ENCODE data around the gene UBR1. TPM values are rescaled to one million over a fixed set of nuclear protein-coding genes. Genes with fewer than 3 reads are reported as not detected.
A peak's percentile ranks its signal among the peaks of the same experiment; 100 is the strongest.

UBR1 gene
- total RNA-seq, 1 experiment from 2014 or later, result 18.9 TPM

DNA sequence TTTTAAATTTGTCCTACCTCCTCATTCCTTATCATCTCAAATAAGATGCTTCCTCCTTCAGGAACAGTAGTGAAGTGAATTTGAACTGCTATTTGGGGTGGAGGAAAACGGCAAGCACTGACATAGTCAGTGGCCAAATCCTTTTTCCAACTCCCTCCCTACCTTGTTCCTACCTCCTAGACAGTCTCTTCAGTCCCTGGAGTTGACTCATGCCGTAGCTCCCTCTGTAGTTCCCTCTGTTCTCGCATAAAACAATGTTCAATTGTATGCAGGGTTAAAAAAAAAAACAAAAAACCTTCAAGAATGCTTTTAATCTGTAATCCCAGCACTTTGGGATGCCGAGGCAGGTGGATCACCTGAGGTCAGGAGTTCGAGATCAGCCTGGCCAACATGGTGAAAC is 1.4 kb downstream of the UBR1 start:
- DNase-seq (ENCODE audit: low spot score) (no peak), ATAC-seq (no peak)
- Mint-ChIP-seq H3K4me3 (peak overlapping the region; percentile 52), H3K27me3 (ENCODE audit: low read depth) (peaks cover 10% of the 10 kb centered on the region), H3K9me3 (no peaks in the 10 kb centered on the region), H3K36me3 (peaks cover 24% of the 10 kb centered on the region), H3K27ac (no peak overlapping the region), H3K4me1 (peaks cover 11% of the 10 kb centered on the region)
- ChIA-PET CTCF (interaction anchor here (0.6 to 1.5 kb wide), 2 partner anchors 100 to 173 kb away, joined by 3 read pairs; no protein-coding TSS in a partner anchor), POLR2A (interaction anchor here (0.6 kb wide), 1 partner anchor 130 kb away, joined by 4 read pairs; no protein-coding TSS in a partner anchor)
- TF ChIP-seq, protein P1, sequence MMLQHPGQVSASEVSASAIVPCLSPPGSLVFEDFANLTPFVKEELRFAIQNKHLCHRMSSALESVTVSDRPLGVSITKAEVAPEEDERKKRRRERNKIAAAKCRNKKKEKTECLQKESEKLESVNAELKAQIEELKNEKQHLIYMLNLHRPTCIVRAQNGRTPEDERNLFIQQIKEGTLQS (CRISPR knock-in tag; conservative IDR thresholded peaks at IDR 0.05), result no peak
- no peak for TF ChIP-seq ZNF317 (CRISPR knock-in tag; IDR thresholded peaks at IDR 0.05; ENCODE audit: borderline replicate concordance, low read depth)
- TF ChIP-seq, protein P2, sequence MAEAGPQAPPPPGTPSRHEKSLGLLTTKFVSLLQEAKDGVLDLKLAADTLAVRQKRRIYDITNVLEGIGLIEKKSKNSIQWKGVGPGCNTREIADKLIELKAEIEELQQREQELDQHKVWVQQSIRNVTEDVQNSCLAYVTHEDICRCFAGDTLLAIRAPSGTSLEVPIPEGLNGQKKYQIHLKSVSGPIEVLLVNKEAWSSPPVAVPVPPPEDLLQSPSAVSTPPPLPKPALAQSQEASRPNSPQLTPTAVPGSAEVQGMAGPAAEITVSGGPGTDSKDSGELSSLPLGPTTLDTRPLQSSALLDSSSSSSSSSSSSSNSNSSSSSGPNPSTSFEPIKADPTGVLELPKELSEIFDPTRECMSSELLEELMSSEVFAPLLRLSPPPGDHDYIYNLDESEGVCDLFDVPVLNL (CRISPR knock-in tag; IDR thresholded peaks at IDR 0.05; ENCODE audit: borderline replicate concordance, low read depth), result no peak
- TF ChIP-seq ZNF219 (CRISPR knock-in tag; IDR thresholded peaks at IDR 0.05; ENCODE audit: borderline replicate concordance), result no peak
- TF ChIP-seq, protein P3, sequence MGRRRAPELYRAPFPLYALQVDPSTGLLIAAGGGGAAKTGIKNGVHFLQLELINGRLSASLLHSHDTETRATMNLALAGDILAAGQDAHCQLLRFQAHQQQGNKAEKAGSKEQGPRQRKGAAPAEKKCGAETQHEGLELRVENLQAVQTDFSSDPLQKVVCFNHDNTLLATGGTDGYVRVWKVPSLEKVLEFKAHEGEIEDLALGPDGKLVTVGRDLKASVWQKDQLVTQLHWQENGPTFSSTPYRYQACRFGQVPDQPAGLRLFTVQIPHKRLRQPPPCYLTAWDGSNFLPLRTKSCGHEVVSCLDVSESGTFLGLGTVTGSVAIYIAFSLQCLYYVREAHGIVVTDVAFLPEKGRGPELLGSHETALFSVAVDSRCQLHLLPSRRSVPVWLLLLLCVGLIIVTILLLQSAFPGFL (CRISPR knock-in tag; IDR thresholded peaks at IDR 0.05; ENCODE audit: borderline replicate concordance), result no peak
- TF ChIP-seq, protein P4, sequence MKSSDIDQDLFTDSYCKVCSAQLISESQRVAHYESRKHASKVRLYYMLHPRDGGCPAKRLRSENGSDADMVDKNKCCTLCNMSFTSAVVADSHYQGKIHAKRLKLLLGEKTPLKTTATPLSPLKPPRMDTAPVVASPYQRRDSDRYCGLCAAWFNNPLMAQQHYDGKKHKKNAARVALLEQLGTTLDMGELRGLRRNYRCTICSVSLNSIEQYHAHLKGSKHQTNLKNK (CRISPR knock-in tag; IDR thresholded peaks at IDR 0.05), result no peak
- TF ChIP-seq, protein P5, sequence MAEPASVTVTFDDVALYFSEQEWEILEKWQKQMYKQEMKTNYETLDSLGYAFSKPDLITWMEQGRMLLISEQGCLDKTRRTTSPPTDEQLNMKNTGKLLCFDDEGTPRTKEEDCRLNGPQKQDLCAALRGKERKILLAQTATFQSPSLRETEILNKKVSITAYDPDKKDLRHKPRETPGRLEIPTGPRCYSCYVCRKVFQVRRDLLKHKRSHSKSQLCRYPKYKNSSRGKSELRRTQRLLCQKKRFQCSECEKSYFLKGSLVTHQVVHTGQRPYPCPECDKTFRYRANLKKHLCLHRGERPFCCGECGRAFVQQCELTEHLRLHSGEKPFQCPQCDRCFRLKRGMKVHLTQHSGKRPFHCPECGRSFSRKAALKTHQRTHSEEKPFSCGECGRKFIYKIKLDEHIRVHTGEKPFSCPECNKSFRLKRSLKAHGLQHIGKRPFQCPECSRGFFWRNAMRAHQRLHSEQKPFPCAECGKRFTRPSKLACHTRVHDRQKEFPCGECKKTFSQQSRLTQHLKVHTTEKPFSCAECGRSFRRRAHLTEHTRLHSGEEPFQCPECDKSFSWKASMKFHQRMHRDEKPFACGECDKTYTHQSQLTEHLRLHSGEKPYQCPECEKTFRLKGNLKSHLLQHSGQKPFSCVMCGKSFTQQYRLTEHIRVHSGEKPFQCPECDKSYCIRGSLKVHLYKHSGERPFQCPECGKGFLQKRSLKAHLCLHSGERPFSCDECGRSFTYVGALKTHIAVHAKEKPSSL (CRISPR knock-in tag; conservative IDR thresholded peaks at IDR 0.05), result no peak
- TF ChIP-seq OVOL2 (CRISPR knock-in tag; IDR thresholded peaks at IDR 0.05; ENCODE audit: borderline replicate concordance), result no peak
- TF ChIP-seq, protein P6, sequence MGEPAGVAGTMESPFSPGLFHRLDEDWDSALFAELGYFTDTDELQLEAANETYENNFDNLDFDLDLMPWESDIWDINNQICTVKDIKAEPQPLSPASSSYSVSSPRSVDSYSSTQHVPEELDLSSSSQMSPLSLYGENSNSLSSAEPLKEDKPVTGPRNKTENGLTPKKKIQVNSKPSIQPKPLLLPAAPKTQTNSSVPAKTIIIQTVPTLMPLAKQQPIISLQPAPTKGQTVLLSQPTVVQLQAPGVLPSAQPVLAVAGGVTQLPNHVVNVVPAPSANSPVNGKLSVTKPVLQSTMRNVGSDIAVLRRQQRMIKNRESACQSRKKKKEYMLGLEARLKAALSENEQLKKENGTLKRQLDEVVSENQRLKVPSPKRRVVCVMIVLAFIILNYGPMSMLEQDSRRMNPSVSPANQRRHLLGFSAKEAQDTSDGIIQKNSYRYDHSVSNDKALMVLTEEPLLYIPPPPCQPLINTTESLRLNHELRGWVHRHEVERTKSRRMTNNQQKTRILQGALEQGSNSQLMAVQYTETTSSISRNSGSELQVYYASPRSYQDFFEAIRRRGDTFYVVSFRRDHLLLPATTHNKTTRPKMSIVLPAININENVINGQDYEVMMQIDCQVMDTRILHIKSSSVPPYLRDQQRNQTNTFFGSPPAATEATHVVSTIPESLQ (CRISPR knock-in tag; IDR thresholded peaks at IDR 0.05), result no peak

DNA sequence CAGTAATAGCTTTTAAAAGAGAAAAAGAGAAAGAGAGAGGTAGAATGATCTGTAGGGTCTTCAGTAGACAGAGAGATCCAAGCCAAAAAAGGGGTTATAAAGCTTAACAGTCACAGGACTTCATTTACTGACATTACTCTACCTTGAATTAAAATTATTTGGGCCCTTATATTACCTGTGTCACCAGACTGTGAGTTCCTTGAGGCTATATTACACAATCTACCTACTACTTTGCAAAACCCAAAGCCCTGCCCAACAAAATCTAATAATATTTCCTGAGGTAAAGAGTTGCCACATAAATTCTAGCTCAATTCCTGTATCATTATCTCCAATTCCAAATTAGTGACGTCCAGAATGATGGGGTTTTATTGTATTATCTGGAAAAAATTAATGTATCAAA is 1.9 kb downstream of the UBR1 start:
- H3K36me3 Mint-ChIP-seq, result peaks cover 24% of the 10 kb centered on the region
- H3K9me3 Mint-ChIP-seq, result no peaks in the 10 kb centered on the region
- DNase-seq (ENCODE audit: low spot score), result no peak
- ChIA-PET CTCF (no interaction called here), POLR2A (no interaction called here)
- H3K27me3 Mint-ChIP-seq (ENCODE audit: low read depth), result peaks cover 7% of the 10 kb centered on the region
- H3K4me1 Mint-ChIP-seq, result peaks cover 11% of the 10 kb centered on the region
- peak overlapping the region; percentile 17; the same call in 1 of the 2 replicates for H3K4me3 Mint-ChIP-seq
- ATAC-seq, result no peak
- H3K27ac Mint-ChIP-seq, result no peak overlapping the region
- TF ChIP-seq, protein P5 (CRISPR knock-in tag; conservative IDR thresholded peaks at IDR 0.05), result no peak
- TF ChIP-seq OVOL2 (CRISPR knock-in tag; IDR thresholded peaks at IDR 0.05; ENCODE audit: borderline replicate concordance) (no peak), CREM (CRISPR knock-in tag; IDR thresholded peaks at IDR 0.05) (no peak), GTF2I (CRISPR knock-in tag; conservative IDR thresholded peaks at IDR 0.05) (no peak), MYBL2 (CRISPR knock-in tag; IDR thresholded peaks at IDR 0.05) (no peak), CBFB (CRISPR knock-in tag; IDR thresholded peaks at IDR 0.05; ENCODE audit: low read depth) (no peak), ETV6 (CRISPR knock-in tag; IDR thresholded peaks at IDR 0.05) (no peak), HMGA2 (CRISPR knock-in tag; IDR thresholded peaks at IDR 0.05) (no peak)
- TF ChIP-seq, protein P7, sequence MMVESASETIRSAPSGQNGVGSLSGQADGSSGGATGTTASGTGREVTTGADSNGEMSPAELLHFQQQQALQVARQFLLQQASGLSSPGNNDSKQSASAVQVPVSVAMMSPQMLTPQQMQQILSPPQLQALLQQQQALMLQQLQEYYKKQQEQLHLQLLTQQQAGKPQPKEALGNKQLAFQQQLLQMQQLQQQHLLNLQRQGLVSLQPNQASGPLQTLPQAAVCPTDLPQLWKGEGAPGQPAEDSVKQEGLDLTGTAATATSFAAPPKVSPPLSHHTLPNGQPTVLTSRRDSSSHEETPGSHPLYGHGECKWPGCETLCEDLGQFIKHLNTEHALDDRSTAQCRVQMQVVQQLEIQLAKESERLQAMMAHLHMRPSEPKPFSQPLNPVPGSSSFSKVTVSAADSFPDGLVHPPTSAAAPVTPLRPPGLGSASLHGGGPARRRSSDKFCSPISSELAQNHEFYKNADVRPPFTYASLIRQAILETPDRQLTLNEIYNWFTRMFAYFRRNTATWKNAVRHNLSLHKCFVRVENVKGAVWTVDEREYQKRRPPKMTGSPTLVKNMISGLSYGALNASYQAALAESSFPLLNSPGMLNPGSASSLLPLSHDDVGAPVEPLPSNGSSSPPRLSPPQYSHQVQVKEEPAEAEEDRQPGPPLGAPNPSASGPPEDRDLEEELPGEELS (CRISPR knock-in tag; IDR thresholded peaks at IDR 0.05), result no peak
- TF ChIP-seq, protein P8, sequence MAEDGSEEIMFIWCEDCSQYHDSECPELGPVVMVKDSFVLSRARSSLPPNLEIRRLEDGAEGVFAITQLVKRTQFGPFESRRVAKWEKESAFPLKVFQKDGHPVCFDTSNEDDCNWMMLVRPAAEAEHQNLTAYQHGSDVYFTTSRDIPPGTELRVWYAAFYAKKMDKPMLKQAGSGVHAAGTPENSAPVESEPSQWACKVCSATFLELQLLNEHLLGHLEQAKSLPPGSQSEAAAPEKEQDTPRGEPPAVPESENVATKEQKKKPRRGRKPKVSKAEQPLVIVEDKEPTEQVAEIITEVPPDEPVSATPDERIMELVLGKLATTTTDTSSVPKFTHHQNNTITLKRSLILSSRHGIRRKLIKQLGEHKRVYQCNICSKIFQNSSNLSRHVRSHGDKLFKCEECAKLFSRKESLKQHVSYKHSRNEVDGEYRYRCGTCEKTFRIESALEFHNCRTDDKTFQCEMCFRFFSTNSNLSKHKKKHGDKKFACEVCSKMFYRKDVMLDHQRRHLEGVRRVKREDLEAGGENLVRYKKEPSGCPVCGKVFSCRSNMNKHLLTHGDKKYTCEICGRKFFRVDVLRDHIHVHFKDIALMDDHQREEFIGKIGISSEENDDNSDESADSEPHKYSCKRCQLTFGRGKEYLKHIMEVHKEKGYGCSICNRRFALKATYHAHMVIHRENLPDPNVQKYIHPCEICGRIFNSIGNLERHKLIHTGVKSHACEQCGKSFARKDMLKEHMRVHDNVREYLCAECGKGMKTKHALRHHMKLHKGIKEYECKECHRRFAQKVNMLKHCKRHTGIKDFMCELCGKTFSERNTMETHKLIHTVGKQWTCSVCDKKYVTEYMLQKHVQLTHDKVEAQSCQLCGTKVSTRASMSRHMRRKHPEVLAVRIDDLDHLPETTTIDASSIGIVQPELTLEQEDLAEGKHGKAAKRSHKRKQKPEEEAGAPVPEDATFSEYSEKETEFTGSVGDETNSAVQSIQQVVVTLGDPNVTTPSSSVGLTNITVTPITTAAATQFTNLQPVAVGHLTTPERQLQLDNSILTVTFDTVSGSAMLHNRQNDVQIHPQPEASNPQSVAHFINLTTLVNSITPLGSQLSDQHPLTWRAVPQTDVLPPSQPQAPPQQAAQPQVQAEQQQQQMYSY (CRISPR knock-in tag; IDR thresholded peaks at IDR 0.05), result no peak
- TF ChIP-seq, protein P4 (CRISPR knock-in tag; IDR thresholded peaks at IDR 0.05), result no peak
